Muscle layer of duodenum (tissue), 2 donors: Measurements from ENCODE around the gene LASP1NB.
A peak's percentile ranks its signal among the peaks of the same experiment; 100 is the strongest.

Experiments
- H3K27ac ChIP-seq: one replicate; pipeline ENCODE4 v1.7.0; 2013; ENCODE audit warnings: mild to moderate bottlenecking, low read length
- H3K27me3 ChIP-seq: one replicate; pipeline ENCODE4 v1.7.0; 2013; ENCODE audit warnings: low read depth, mild to moderate bottlenecking, control low read depth, low read length
- H3K36me3 ChIP-seq, 2 donors: one replicate each; pipeline ENCODE4 v1.7.0; 2013; ENCODE audit warnings: low read length in 2 of 2, control low read depth in 1 of 2, mild to moderate bottlenecking in 1 of 2; ENCODE audit not compliant: insufficient read depth in 2 of 2, control insufficient read depth in 1 of 2
- H3K4me1 ChIP-seq, 2 donors: one replicate each; pipeline ENCODE4 v1.7.0; 2013; ENCODE audit warnings: low read length in 2 of 2, mild to moderate bottlenecking in 2 of 2, control low read depth in 1 of 2, moderate library complexity in 1 of 2; ENCODE audit not compliant: insufficient read depth in 2 of 2, control insufficient read depth in 1 of 2
- H3K4me3 ChIP-seq, 2 donors: one replicate each; pipeline ENCODE4 v1.7.0; 2013; ENCODE audit warnings: low read length in 2 of 2, low read depth in 1 of 2, mild to moderate bottlenecking in 1 of 2
- H3K9me3 ChIP-seq, 2 donors: one replicate each; pipeline ENCODE4 v1.7.0; 2013; ENCODE audit warnings: low read length in 2 of 2, control low read depth in 1 of 2, mild to moderate bottlenecking in 1 of 2; ENCODE audit not compliant: control insufficient read depth in 1 of 2
- donor health status: healthy.

Gene LASP1NB

DNA sequence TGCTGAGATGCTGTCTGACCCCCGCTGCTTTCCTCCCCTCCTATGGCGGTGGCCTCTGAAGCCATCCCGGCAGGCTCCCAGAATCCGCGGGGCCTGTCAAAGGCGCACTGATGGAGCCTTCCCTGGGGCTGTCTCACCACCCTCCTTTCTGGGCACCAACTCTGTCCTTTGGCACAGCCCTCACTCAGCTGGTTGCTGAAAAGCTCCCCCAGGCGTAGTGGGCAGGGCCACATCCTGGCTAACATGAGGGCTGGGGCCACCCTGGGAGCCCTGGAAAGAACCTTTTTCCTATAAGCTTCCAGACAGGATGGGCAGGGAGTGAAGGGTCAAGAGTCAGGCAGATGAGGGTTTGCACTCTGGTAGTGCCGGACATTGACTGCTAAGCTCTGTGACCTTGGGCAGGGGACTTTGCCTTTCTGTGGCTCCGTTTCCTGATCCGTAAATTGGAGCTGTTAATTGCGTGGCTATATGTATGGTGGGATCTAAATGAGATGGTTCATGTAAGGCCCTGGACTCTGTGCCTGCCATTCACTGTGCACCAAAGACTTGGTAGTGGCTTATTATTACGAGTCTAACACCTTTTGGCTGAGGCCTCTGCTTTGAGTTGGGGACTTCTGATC, 27.6 kb upstream of the LASP1NB start:
- no peaks in the 10 kb centered on the region for H3K9me3 ChIP-seq
- peaks cover 38 to 63% of the 10 kb centered on the region in 2 donors for H3K4me1 ChIP-seq
- peaks cover 25 to 29% of the 10 kb centered on the region in 2 donors for H3K36me3 ChIP-seq
- peak overlapping the region; percentile 7 for H3K27ac ChIP-seq
- H3K4me3 ChIP-seq = no peak overlapping the region
- no peaks in the 10 kb centered on the region for H3K27me3 ChIP-seq

DNA sequence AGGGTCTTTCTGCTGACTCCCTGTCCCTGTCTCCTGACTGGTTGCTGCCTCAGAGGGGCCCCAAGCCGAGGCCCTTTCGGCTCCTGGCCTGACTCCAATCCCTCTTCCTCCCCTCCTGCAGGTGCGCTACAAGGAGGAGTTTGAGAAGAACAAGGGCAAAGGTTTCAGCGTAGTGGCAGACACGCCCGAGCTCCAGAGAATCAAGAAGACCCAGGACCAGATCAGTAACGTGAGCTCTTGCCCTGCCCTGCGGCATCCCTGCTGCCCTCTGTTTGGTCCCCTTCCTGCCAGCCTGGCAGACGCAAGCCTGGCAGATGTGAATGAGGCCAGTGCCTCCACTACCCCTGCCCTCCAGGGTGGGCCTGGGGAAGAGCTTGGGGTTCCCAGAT, 27.1 kb upstream of the LASP1NB start:
- H3K4me1 ChIP-seq = peaks cover 33 to 61% of the 10 kb centered on the region in 2 donors

DNA sequence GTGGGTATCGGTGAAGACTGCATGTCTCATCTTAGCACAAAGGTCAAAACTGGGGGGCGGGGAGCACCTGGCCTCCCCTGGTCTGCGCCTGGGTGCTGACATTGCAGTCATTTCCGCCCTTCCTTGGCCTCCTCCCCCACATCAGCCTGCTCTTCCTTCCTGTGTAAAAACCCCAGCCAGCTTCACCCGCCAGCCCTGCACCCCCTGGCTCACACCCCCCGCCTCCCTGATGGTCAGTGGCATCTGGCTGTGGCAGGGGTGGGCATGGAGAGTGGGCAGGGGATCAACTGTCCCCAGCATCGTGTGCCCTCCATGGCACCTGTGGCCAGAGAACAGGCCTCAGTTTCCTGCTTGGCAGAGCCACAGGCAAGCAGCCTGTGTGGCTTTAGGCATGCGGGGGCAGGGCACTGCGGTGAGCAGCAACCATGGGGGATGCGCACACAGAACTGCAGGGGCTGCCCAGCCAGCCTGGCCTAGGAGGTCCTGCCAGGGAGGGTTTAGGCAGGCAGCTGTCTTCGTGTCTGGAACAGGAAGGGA, 26.5 kb upstream of the LASP1NB start:
- peaks cover 25 to 29% of the 10 kb centered on the region in 2 donors for H3K36me3 ChIP-seq
- no peaks in the 10 kb centered on the region for H3K9me3 ChIP-seq
- peak overlapping the region; percentile 39 for H3K27ac ChIP-seq
- no peaks in the 10 kb centered on the region for H3K27me3 ChIP-seq
- H3K4me1 ChIP-seq = peaks cover 31 to 55% of the 10 kb centered on the region in 2 donors
- H3K4me3 ChIP-seq = no peak overlapping the region

More for the DNA sequence above, 27.1 kb upstream of the LASP1NB start:
- H3K36me3 ChIP-seq = peaks cover 21 to 29% of the 10 kb centered on the region in 2 donors
- H3K27me3 ChIP-seq = no peaks in the 10 kb centered on the region
- H3K4me3 ChIP-seq = peak overlapping the region in 1 of 2 donors; percentile 16
- no peaks in the 10 kb centered on the region for H3K9me3 ChIP-seq
- H3K27ac ChIP-seq = peak overlapping the region; percentile 39

DNA sequence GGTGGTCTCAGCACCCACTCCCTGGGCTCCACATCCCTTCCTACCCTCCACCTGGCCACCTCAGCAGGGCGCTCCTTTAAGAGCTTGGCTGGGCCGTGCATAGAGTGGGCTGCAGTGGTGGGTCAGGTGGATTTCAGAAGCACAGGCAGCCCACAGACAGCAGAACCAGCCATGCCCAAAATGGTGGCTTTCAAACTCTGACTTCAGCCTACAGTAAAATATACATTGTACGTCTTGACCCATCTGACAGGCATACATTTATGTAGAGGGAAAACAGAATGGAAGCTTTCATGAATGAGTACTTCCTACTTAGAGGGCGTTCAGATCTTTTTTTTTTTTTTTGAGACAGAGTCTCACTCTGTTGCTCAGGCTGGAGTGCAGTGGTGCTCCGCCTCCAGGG, 26.0 kb upstream of the LASP1NB start:
- Histone ChIP-seq H3K9me3 (no peaks in the 10 kb centered on the region), H3K27me3 (no peaks in the 10 kb centered on the region), H3K4me3 (no peak overlapping the region), H3K4me1 (peaks cover 26 to 53% of the 10 kb centered on the region in 2 donors), H3K36me3 (peaks cover 27 to 29% of the 10 kb centered on the region in 2 donors), H3K27ac (peak overlapping the region; percentile 31)

DNA sequence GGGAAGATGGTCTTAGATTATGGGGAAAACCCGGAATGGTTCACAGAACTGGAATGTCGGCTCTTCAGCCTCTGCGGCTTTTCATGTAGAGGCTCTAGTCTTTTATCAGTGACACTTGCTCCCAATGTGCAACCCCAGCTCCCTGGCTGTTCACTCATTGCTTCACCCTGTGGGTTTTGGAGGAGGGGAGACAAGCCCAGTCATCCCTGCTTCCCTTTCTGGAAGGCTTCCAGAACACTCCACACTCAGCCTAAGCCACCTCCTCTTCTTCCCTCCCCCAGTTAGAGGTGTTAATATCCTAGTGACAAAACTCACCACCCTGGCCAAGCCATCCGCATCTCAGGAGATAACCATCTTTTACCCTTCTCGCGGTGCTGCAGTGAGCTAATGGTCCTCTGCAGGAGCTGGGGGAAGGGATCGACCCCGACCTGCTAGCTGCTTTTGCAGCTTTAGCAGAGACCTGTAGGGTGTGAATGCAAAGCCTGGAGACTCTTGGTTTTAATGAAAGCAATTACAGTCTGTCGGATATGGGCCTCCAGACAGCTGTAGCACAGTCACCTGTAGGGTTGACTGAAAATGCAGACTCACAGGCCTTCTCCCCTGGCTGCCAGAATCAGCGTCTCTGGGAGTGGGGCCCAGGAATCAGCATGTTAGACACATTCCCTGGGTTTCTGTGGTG, 24.3 kb upstream of the LASP1NB start:
- H3K27me3 ChIP-seq = no peaks in the 10 kb centered on the region
- peak overlapping the region; percentile 14 for H3K27ac ChIP-seq
- no peaks in the 10 kb centered on the region for H3K9me3 ChIP-seq
- H3K4me3 ChIP-seq = no peak overlapping the region
- H3K36me3 ChIP-seq = peaks cover 22 to 29% of the 10 kb centered on the region in 2 donors
- peaks cover 26 to 50% of the 10 kb centered on the region in 2 donors for H3K4me1 ChIP-seq

DNA sequence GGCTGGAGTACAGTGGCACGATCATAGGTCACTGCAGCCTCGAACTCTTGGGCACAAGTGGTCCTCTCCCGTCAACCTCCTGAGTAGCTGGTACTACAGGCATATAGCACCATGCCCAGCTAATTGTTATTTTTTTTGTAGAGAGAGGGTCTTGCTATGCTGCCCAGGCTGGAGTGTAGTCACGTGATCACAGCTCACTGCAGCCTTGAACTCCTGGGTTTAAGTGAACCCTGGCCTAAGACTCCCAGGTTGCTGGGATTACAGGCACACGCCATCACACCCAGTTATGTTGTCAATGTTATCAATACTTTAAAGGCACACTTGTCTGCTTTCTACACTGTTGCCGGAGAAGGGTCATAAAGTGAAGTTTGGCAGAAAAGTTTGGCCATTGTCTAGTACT, 22.0 kb upstream of the LASP1NB start:
- peaks cover 10 to 47% of the 10 kb centered on the region in 2 donors for H3K4me1 ChIP-seq
- H3K27me3 ChIP-seq = no peaks in the 10 kb centered on the region
- H3K9me3 ChIP-seq = no peaks in the 10 kb centered on the region
- no peak overlapping the region for H3K27ac ChIP-seq
- H3K36me3 ChIP-seq = peaks cover 25 to 26% of the 10 kb centered on the region in 2 donors
- no peak overlapping the region for H3K4me3 ChIP-seq

DNA sequence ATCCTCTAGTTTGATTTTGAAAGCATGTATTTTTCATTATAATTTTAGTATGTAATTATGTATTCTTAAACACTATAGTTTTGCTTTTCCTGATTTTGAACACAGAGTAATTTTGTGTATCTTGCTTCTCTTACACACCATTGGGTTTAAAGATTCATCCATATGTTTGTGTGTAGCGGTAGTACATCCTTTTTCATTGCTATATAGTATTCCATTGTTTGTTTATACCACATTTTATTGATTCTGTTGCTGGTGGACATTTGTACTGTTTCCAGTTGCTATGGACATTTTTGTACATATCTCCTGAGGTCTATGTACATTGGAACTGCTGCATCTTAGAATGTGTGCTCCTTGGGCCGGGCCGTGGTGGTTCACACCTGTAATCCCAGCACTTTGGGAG, 20.5 kb upstream of the LASP1NB start:
- no peak overlapping the region for H3K4me3 ChIP-seq
- peaks cover 10 to 45% of the 10 kb centered on the region in 2 donors for H3K4me1 ChIP-seq
- H3K36me3 ChIP-seq = peaks cover 16 to 19% of the 10 kb centered on the region in 2 donors

DNA sequence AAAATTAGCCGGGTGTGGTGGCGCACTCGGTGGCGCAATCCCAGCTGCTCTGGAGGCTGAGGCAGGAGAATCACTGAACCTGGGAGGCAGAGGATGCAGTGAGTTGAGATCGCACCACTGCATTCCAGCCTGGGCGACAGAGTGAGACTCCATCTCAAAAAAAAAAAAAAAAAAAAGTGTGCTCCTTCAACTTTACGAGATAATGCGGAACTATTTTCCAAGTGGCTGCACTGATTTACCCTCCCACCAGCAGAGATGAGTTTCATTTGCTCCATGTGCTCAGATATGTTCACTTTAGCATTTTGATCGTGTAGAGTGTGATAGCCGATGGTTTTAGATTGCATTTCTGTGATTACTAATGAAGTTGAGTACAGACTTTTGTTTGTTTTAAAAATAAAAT, 20.0 kb upstream of the LASP1NB start:
- no peak overlapping the region for H3K4me3 ChIP-seq
- no peaks in the 10 kb centered on the region for H3K9me3 ChIP-seq
- peaks cover 10 to 44% of the 10 kb centered on the region in 2 donors for H3K4me1 ChIP-seq
- peaks cover 16 to 22% of the 10 kb centered on the region in 2 donors for H3K36me3 ChIP-seq
- H3K27me3 ChIP-seq = no peaks in the 10 kb centered on the region
- no peak overlapping the region for H3K27ac ChIP-seq

More for the DNA sequence above, 20.5 kb upstream of the LASP1NB start:
- H3K27ac ChIP-seq = no peak overlapping the region
- H3K27me3 ChIP-seq = no peaks in the 10 kb centered on the region
- H3K9me3 ChIP-seq = no peaks in the 10 kb centered on the region

DNA sequence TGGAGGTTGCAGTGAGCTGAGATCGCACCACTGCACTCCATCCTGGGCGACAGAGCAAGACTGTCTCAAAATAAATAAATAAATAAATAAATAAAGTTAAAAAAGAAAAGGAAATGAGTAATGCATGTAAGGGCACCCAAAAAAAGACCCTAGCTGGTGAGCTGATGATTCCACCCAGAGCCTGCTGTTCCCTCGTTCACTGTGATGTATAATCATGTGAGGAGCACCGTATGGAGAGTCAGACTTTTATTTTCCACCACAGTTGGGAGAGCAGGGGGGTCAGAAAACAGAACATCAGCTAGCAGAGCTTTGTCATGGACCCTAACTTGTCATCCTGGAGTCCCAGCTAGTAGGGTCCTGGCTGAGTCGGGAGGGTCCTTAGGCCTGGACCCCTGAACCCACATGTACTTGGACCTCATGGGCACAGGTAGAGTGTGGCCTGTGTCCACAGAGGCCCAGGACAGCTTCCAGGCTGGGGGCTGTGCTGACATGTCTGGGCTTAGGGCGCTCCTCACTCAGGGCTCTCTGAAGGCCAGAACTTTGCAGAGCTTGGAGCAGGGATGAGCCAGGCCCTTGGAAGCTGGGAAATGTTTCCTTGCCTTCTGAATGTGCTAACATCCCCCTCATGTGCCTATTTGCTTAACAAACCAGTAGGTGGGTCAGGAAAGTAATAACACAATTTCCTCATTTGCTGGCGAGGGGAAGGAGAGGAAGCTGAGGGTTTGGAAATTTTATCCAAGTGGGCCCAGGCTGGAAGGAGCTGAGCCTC, 18.8 kb upstream of the LASP1NB start:
- no peaks in the 10 kb centered on the region for H3K27me3 ChIP-seq
- H3K27ac ChIP-seq = no peak overlapping the region
- peaks cover 16 to 22% of the 10 kb centered on the region in 2 donors for H3K36me3 ChIP-seq
- peaks cover 0 to 35% of the 10 kb centered on the region in 2 donors for H3K4me1 ChIP-seq
- no peaks in the 10 kb centered on the region for H3K9me3 ChIP-seq
- H3K4me3 ChIP-seq = no peak overlapping the region

DNA sequence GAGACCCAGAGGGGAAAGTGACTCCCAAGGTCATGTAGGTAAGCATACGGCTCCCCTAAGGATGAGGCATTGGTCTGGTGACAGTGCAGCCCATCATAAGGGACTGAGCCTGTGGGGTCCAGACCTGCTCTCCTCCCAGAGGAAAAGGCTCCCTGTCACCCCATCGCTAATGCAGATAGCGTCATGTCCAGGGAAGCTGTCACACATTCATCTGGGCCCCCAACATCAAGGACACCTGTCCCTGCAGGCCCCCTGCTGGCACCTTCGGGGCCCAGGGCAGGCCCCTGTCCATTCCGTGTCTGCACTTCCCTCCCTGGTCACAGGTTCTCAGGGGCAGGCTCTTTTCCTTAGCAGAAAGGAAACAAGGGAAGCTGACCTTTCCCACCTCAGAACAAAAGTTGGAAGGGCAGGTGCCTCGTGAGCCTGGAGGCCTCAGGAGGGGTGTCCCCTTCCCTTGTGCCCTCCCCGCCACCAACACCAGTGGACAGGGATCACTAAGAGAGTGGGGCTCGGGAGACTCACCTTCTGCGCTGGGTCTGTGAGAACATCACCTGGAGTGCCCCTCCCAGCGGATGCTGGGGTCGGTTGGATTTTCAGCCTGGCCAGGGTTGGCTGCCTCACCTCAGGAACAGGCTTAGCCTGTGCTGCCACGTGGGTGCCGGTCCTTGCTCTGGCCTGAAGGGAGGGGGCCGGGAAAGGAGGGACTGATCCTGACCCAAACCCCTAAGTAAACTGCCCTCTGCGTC, 17.3 kb upstream of the LASP1NB start:
- H3K27me3 ChIP-seq = no peaks in the 10 kb centered on the region
- no peak overlapping the region for H3K27ac ChIP-seq
- peaks cover 5 to 43% of the 10 kb centered on the region in 2 donors for H3K4me1 ChIP-seq
- H3K4me3 ChIP-seq = no peak overlapping the region
- peaks cover 16 to 20% of the 10 kb centered on the region in 2 donors for H3K36me3 ChIP-seq
- H3K9me3 ChIP-seq = no peaks in the 10 kb centered on the region
